T-helper 2 cell treated with Interferon-gamma antibody and Interleukin-4, amounts not matched to agents 5 μg/mL and 100 μg/mL, for 36 hours (primary cell): Measurements from ENCODE around the gene FBXL13.
"Not testable (repeated sequence)": the region's sequence is repeated elsewhere in the genome, so short reads cannot be mapped to it uniquely, and the experiment has no call there.

Source experiments
- DNase-seq: peaks from one replicate; pipeline ENCODE4 v3.0.0; 2021; ENCODE audit warnings: low spot score
- H3K27ac Mint-ChIP-seq: one replicate; pipeline ENCODE4 v1.8.0; 2021; ENCODE audit warnings: mild to moderate bottlenecking, mixed read lengths
- H3K27me3 Mint-ChIP-seq: one replicate; pipeline ENCODE4 v1.8.0; 2021; ENCODE audit warnings: low read depth, mixed read lengths
- H3K36me3 Mint-ChIP-seq: one replicate; pipeline ENCODE4 v1.8.0; 2021; ENCODE audit warnings: low read depth, mixed read lengths
- H3K4me1 Mint-ChIP-seq: one replicate; pipeline ENCODE4 v1.8.0; 2021; ENCODE audit warnings: low read depth, mixed read lengths
- H3K4me3 Mint-ChIP-seq: one replicate; pipeline ENCODE4 v1.8.0; 2022; ENCODE audit warnings: mild to moderate bottlenecking, moderate library complexity, mixed read lengths
- H3K9me3 Mint-ChIP-seq: one replicate; pipeline ENCODE4 v1.8.0; 2021; ENCODE audit warnings: mixed read lengths

FBXL13 gene

DNA sequence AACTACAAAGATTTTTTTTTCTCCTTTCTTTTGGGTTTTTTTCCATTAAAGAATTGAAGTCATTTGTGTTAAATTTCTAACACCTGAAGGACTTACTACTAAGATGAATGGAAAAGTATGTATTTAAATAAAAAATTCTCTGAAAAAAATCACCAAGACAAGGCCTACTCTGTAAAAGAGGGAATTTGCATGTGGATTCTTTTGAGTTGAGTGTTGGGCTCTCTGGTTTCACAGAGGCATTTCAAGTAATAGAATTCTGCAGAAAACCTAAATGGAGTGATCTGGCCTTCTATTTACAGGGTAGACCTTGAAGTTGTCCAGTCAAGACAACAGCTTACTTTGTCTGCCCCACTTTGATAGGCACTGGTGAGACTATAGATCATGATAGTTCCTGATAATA lies 157.7 kb downstream of the FBXL13 start:
- Mint-ChIP-seq H3K4me1 (peaks cover 4% of the 10 kb centered on the region), H3K27ac (no peak overlapping the region), H3K27me3 (peaks cover 10% of the 10 kb centered on the region), H3K9me3 (no peaks in the 10 kb centered on the region), H3K36me3 (no peaks in the 10 kb centered on the region), H3K4me3 (no peak overlapping the region)
- DNase-seq: no peak

DNA sequence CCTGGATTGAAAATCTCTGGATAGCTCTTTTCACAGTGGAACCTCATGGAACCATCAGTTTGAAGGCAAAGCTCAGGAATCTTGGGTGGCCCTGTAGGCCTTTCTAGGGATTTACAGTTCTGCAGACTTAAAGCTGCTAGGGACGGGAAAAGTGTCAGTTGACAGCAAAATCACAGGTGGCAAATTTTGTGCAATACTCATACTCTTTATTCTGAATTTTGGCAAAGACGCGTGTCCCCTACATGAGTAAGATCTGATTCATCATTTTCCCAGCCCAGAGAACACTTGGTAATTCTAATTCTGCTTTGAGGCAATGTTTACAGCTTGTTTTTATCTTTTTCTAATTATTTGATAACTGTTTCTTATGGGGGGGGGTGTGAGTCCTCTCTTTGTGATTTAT lies 158.2 kb downstream of the FBXL13 start:
- no peak for DNase-seq
- Mint-ChIP-seq H3K4me3 (no peak overlapping the region), H3K27me3 (peaks cover 10% of the 10 kb centered on the region), H3K27ac (no peak overlapping the region), H3K4me1 (peaks cover 4% of the 10 kb centered on the region), H3K36me3 (no peaks in the 10 kb centered on the region), H3K9me3 (no peaks in the 10 kb centered on the region)

DNA sequence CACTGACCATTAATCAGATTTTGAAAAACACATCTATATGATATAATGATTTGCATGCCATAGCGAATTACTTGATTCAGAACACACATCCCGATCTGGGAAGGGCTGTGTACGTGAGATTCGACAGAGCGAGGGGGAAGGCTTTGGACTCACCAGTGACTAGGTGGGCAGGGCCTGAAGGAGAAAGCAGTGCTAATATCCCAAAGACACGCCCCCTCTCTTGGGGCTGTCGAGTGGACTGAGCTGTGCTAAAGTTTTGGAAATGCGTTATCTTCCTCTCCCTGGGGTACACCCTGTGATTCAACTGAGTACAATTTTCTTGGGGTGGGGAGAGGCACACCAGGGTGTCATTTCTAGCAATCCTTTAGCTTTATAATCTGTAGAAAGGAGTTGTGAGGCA lies 160.0 kb downstream of the FBXL13 start:
- Mint-ChIP-seq H3K9me3 (no peaks in the 10 kb centered on the region), H3K27me3 (peaks cover 10% of the 10 kb centered on the region), H3K36me3 (no peaks in the 10 kb centered on the region), H3K27ac (no peak overlapping the region), H3K4me1 (peaks cover 4% of the 10 kb centered on the region), H3K4me3 (no peak overlapping the region)
- no peak for DNase-seq

DNA sequence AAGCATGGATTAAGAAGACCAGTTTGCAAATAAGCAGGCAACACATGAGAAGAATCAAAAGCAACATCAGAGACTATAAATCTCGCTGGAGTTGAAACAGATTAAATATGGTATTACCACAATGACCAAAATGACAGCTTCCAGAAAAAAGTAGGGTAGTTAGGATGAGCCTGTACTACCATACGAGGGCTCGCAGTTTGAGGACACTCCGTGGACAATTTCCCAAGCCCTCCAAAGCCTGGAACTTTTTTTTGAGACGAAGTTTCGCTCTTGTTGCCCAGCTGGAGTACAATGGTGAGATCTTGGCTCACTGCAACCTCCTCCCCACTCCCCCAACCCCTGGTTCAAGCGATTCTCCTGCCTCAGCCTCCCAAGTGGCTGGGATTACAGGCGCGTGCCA lies 160.8 kb downstream of the FBXL13 start:
- Mint-ChIP-seq H3K27ac (no peak overlapping the region), H3K9me3 (no peaks in the 10 kb centered on the region), H3K4me3 (no peak overlapping the region), H3K4me1 (peaks cover 4% of the 10 kb centered on the region), H3K36me3 (no peaks in the 10 kb centered on the region), H3K27me3 (peaks cover 10% of the 10 kb centered on the region)
- no peak for DNase-seq

DNA sequence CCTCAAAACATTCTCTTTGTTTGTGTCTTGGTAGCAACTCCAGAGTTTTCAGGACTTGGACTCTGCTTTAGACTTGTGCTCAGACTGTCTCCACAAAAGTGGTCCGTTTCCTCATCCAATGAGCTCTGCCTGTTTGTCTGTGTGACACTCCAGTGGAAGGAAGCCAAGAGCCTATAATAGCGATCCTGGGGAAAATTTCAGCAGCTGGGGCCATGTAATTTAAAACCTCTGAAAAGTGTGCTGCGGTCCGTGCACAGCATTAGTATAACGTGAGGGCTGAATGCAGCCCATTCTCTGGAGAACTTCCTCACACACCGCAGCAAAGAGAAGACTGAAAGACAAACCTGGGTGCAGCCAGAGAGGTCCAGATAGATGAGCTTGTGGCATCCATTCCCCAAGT lies 161.9 kb downstream of the FBXL13 start, which contains the start of gene LRRC17:
Gene LRRC17 (plus strand): TSS at position 259 of the 400 bp plus-strand sequence. CDS start 20,914 bp downstream, outside the sequence.
- no peak for DNase-seq
- H3K9me3 Mint-ChIP-seq: peaks cover 4% of the 10 kb centered on the region
- H3K27me3 Mint-ChIP-seq: peaks cover 10% of the 10 kb centered on the region
- H3K4me1 Mint-ChIP-seq: peaks cover 4% of the 10 kb centered on the region
- no peaks in the 10 kb centered on the region for H3K36me3 Mint-ChIP-seq
- no peak within 1 kb of the TSS for H3K27ac Mint-ChIP-seq
- H3K4me3 Mint-ChIP-seq: no peak within 1 kb of the TSS

DNA sequence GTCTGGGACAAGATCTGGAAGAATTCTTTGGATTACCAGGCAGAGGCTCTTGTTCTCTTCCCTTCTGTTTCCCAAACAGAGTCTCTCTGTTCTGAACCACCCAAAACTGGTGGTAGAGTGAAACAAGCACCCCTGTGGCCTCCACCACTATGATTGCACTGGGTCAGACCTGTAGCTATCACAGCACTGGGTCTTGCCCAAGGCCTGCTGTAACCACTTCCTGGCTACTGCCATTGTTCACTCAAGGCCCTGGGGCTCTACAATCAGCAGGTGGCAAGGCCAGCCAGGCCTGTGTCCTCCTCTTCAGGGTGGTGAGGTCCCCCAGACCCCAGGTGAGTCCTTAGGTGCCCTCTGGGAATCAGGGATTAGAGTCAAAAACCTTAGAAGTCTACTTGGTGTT lies 165.9 kb downstream of the FBXL13 start:
- peaks cover 9% of the 10 kb centered on the region for H3K27me3 Mint-ChIP-seq
- no peaks in the 10 kb centered on the region for H3K36me3 Mint-ChIP-seq
- no peak overlapping the region for H3K27ac Mint-ChIP-seq
- DNase-seq: no peak
- peaks cover 8% of the 10 kb centered on the region for H3K9me3 Mint-ChIP-seq
- H3K4me1 Mint-ChIP-seq: peaks cover 4% of the 10 kb centered on the region
- H3K4me3 Mint-ChIP-seq: no peak overlapping the region

DNA sequence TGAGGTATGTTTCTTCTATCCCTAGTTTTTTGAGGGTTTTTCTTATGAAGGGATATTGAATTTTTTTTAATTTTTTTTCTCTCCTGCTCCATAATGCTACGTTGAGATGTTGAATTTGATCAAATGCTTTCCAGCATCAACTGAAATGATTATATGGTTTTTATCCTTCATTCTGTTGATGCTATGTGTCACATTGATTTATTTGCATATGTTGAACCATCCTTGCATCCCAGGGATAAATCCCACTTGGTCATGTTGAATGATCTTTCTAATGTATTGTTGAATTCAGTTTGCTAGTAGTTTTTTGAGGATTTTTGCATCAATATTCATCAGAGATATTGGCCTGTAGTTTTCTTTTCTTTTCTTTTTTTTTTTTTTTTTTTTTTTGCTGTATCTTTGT lies 171.0 kb downstream of the FBXL13 start:
- H3K4me1 Mint-ChIP-seq, H3K9me3 Mint-ChIP-seq, H3K36me3 Mint-ChIP-seq, H3K27ac Mint-ChIP-seq, H3K27me3 Mint-ChIP-seq, H3K4me3 Mint-ChIP-seq, DNase-seq: not testable (repeated sequence)

DNA sequence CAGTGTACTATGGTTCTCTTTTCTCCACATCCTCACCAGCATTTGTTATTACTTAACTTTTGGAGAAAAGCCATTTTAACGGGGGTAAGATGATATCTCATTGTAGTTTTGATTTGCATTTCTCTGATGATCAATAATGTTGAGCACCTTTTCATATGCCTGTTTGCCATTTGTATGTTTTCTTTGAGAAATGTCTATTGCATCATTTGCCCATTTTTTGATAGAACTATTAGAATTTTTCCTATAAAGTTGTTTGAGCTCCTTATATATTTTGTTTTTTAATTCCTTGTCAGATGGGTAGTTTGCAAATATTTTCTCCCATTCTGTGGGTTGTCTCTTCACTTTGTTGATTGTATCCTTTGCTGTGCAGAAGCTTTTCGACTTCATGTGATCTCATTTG lies 172.5 kb downstream of the FBXL13 start:
- H3K4me1 Mint-ChIP-seq, DNase-seq, H3K4me3 Mint-ChIP-seq, H3K27ac Mint-ChIP-seq, H3K27me3 Mint-ChIP-seq, H3K36me3 Mint-ChIP-seq, H3K9me3 Mint-ChIP-seq: not testable (repeated sequence)

DNA sequence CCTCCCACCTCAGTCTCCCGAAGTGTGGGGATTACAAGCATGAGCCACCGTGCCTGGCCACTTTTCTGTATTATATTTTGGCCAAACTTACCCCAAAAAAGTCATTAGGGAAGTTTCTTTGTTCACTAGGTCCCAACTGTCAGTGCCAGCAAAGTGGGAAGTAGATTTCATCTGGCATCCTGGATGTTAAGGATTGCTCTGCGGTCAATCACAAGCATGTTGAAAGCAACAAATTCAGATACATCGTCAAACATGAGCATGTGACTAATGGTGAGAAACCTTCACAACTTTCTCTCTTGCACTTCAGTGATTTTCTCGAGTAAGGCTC lies 176.1 kb downstream of the FBXL13 start:
- Mint-ChIP-seq H3K4me1 (no peaks in the 10 kb centered on the region), H3K27me3 (peaks cover 8% of the 10 kb centered on the region), H3K36me3 (no peaks in the 10 kb centered on the region), H3K4me3 (no peak overlapping the region), H3K9me3 (no peaks in the 10 kb centered on the region), H3K27ac (no peak overlapping the region)
- DNase-seq: no peak

DNA sequence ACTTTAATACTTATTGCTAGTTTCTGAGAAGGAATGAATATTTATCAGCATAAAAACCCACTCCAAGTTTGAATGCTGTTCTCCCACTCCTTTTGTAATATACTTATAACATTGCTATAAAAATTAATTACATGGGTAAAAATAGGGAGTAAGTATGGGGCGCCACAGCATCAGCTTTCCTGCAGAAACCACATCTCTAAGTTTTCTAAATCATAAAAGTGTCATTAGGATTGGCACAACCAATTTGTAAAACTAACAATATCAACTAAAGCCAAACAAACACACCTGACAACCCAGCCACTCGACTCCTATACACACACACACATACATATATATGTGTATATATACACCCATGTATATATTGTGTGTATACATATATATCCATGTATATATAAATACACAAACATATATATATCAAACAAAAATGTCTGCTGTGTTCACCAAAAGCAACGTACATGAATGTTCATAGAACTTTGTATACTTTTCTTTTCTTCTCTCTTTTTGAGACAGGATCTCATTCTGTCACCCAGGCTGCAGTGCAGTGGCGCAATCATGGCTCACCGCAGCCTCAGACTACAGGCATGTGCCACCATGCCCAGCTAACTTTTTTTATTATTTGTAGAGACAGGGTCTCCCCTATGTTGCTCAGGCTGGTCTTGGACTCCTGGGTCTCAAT lies 176.6 kb downstream of the FBXL13 start:
- Mint-ChIP-seq H3K27me3 (peaks cover 8% of the 10 kb centered on the region), H3K27ac (no peak overlapping the region), H3K36me3 (no peaks in the 10 kb centered on the region), H3K9me3 (no peaks in the 10 kb centered on the region), H3K4me3 (no peak overlapping the region), H3K4me1 (no peaks in the 10 kb centered on the region)
- DNase-seq: no peak

DNA sequence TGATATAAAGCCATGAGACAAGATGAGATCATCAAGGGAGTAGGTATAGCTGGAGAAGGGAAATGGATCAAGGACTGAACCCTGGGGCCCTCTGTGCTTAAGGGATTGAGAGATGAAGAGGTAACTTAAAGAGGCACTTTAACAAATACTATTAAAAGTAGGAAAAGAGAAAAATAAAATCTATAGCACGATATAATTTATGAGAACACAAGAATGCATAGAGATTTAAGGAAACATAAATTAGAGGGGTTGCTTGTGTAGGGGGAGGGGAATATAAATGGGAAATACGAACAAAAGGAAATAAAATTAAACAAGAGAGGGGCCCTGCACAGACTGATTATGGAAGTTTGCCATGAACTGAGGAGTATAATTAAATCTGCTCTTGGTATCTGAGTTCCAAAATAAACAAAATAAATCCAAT lies 177.4 kb downstream of the FBXL13 start:
- Mint-ChIP-seq H3K4me3 (no peak overlapping the region), H3K4me1 (no peaks in the 10 kb centered on the region), H3K36me3 (no peaks in the 10 kb centered on the region), H3K27me3 (peaks cover 6% of the 10 kb centered on the region), H3K27ac (no peak overlapping the region), H3K9me3 (no peaks in the 10 kb centered on the region)
- DNase-seq: no peak

DNA sequence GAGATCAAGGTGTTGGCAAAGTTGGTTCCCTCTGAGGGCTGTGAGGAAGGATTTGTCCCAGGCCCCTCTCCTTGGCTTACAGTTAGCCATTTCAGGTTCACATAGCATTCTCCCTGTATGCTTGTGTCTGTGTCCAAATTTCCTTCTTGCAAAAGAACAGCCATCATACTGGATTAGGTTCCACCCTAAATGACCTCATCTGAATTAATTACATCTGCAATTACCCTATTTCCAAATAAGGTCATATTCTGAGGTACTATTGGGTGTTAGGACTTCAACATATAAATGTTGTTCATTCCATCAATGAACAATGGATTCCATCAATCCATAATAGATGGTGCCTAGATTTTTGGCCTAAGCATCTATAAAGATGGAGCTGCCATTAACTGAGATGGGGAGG lies 178.0 kb downstream of the FBXL13 start:
- Mint-ChIP-seq H3K4me3 (no peak overlapping the region), H3K27me3 (peaks cover 2% of the 10 kb centered on the region), H3K27ac (no peak overlapping the region), H3K9me3 (no peaks in the 10 kb centered on the region), H3K4me1 (no peaks in the 10 kb centered on the region), H3K36me3 (no peaks in the 10 kb centered on the region)
- DNase-seq: no peak

DNA sequence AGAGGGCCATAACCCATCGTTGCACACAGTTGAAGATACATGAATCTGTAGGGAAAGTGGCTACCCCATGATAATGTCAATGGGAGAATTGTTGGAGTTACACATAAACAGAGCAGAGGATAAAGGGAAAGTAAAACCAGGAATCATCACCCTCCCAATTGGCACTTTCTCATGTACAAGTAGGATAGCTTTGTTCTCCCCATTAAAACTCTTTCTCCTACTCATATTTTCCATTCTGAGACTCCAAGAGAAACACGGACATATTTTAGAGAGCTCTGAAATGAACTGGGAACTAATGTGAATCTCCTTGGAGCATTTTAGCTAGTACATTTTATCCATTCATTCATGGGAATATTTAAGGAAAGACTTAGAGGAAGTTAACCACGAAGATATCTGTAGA lies 179.0 kb downstream of the FBXL13 start:
- Mint-ChIP-seq H3K4me3 (no peak overlapping the region), H3K27me3 (peaks cover 7% of the 10 kb centered on the region), H3K27ac (no peak overlapping the region), H3K4me1 (no peaks in the 10 kb centered on the region), H3K36me3 (no peaks in the 10 kb centered on the region), H3K9me3 (no peaks in the 10 kb centered on the region)
- DNase-seq: no peak

DNA sequence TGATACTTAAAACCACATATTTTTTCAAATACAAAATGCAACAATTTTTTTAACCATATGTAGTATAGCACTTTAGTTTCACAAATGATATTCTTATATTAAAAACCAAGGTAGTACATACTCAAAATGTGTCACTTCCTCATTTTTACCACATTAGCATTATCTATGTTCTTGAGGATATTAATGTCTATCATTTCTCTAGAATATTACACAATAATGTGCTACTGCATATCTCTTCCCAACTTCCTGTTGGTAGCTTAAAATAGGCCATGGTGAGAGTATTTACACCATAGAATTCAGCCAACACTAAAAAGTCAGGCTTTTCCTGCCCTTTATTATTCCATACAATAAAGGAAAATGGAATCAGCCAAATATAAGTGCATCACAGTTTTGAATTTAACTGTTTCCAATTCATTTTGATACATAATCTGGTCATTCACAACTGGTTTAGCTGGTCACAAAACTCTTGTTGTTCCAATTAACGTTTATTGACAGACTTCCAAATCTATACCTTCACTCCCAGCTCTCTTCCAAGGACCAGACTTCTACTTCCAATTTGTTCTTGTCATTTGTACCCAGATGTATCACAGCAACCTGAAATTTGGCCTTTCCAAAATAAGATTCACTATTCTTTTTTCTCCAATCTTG lies 181.8 kb downstream of the FBXL13 start:
- Mint-ChIP-seq H3K27me3 (peaks cover 9% of the 10 kb centered on the region), H3K27ac (no peak overlapping the region), H3K36me3 (no peaks in the 10 kb centered on the region), H3K4me1 (no peaks in the 10 kb centered on the region), H3K9me3 (no peaks in the 10 kb centered on the region), H3K4me3 (no peak overlapping the region)
- DNase-seq: no peak
